H1 (cell line): ENCODE data around the gene SMIM38. TPM values are rescaled to one million over a fixed set of nuclear protein-coding genes. Genes with fewer than 3 reads are reported as not detected.

Experiments used
- ATF2 ChIP-seq: IDR thresholded peaks from 2 replicates; pipeline ENCODE4 v1.6.1; 2012; ENCODE audit warnings: low read length, inconsistent platforms
- CEBPB ChIP-seq: IDR thresholded peaks from 2 replicates; pipeline ENCODE4 v1.6.1; 2012; ENCODE audit warnings: low read depth, low read length
- CHD1 ChIP-seq: IDR thresholded peaks from 2 replicates; pipeline ENCODE4 v1.6.1; 2012; ENCODE audit warnings: low read depth, low read length, improper control_type of control experiment
- CHD7 ChIP-seq: fragments of 300-600 bp; sonication (generic); IDR thresholded peaks from 2 replicates; pipeline ENCODE4 v1.7.1; 2012; ENCODE audit warnings: low read length, moderate library complexity, mild to moderate bottlenecking, inconsistent platforms; ENCODE audit not compliant: insufficient replicate concordance
- GABPA ChIP-seq: IDR thresholded peaks from 2 replicates; pipeline ENCODE4 v1.6.1; 2011; ENCODE audit warnings: mild to moderate bottlenecking, low read length, moderate library complexity, borderline replicate concordance; ENCODE audit not compliant: insufficient read depth
- MAFK ChIP-seq: IDR thresholded peaks from 2 replicates; pipeline ENCODE4 v1.6.1; 2012; ENCODE audit warnings: low read depth, mild to moderate bottlenecking, improper control_type of control experiment, low read length
- NRF1 ChIP-seq: IDR thresholded peaks from 2 replicates; pipeline ENCODE4 v1.6.1; 2011; ENCODE audit warnings: mild to moderate bottlenecking, low read depth, low read length, improper control_type of control experiment
- POLR2AphosphoS5 ChIP-seq: IDR thresholded peaks from 2 replicates; pipeline ENCODE4 v1.6.1; 2011; ENCODE audit warnings: low read depth, low read length
- RAD21 ChIP-seq, 2 experiments: IDR thresholded peaks in 1 of 2; conservative IDR thresholded peaks in 1 of 2; 2 replicates each; pipeline ENCODE4 v1.6.1; 2011; ENCODE audit warnings: low read depth in 2 of 2, low read length in 2 of 2, improper control_type of control experiment in 1 of 2, inconsistent platforms in 1 of 2, mild to moderate bottlenecking in 1 of 2, moderate library complexity in 1 of 2
- SIRT6 ChIP-seq: IDR thresholded peaks from one replicate; pipeline ENCODE4 v1.7.1; 2012; ENCODE audit warnings: low read length, inconsistent platforms
- SP1 ChIP-seq: IDR thresholded peaks from 2 replicates; pipeline ENCODE4 v1.6.1; 2011; ENCODE audit warnings: low read depth, low read length
- polyA plus RNA-seq, 7 experiments: library from polyadenylated mRNA; depleted of rRNA in 3 of 7; stranded (reverse) in 5 of 7; unstranded in 2 of 7; fragments of >200 nt in 5 of 7; fragments of 200-250 nt in 2 of 7; gene quantifications; 1 replicate in 5 of 7; 2 replicates in 1 of 7; 4 replicates in 1 of 7; pipeline versions ENCODE4 v1.2.1 to v1.2.3, GENCODE V29; 2011 to 2013; ENCODE audit warnings: missing spikeins in 2 of 7, mixed read lengths in 2 of 7
- total RNA-seq: library from RNA; stranded (reverse); fragmentation: NEBNext Ultra II Directional; extraction: Animal tissue kit (Norgen Biotek cat#: 25700); gene quantifications from 2 replicates; pipeline ENCODE4 v1.2.1, GENCODE V29; 2021

The SMIM38 gene
- total and polyA plus RNA-seq, 2 of the 8 experiments (the other 6 are each of a cell fraction or from before 2014, with no cell fraction given): 0.17 to 0.20 TPM

GRCh38 chr11:69127884-69128283 lies 27.9 kb upstream of the SMIM38 start (continued):
- no peak for TF ChIP-seq CHD7
- no peak for TF ChIP-seq CEBPB
- TF ChIP-seq SP1: no peak
- no peak for TF ChIP-seq GABPA
- TF ChIP-seq SIRT6: no peak
- no peak for TF ChIP-seq CHD1
- TF ChIP-seq RAD21 (IDR thresholded peaks at IDR 0.05 in 1 of 2, conservative IDR thresholded peaks at IDR 0.05 in 1 of 2; ENCODE audit: low read depth in 2 of 2, low read length in 2 of 2): no peak
- TF ChIP-seq POLR2AphosphoS5: no peak
- no peak for TF ChIP-seq MAFK
- TF ChIP-seq NRF1: no peak
- TF ChIP-seq ATF2: no peak
